Measurements from ENCODE around the gene PECR. TPM values are rescaled to one million over a fixed set of nuclear protein-coding genes. Genes with fewer than 3 reads are reported as not detected.

PECR gene
- total RNA-seq, 1 experiment from 2014 or later: 15.3 TPM

- no peak overlapping the region for H2AFZ ChIP-seq (ENCODE audit: low read length)
- H3K9me3 ChIP-seq (ENCODE audit: control insufficient read depth, low read depth, low read length): no peaks in the 10 kb centered on the region
- H3K23me2 ChIP-seq (ENCODE audit: insufficient read length, low read depth, low read length, poor library complexity, severe bottlenecking): no peaks in the 10 kb centered on the region
- no peak overlapping the region for H3K14ac ChIP-seq (ENCODE audit: insufficient read depth, low read length)
- no peak overlapping the region for H3K27ac Mint-ChIP-seq
- no peak overlapping the region for H3K4me2 ChIP-seq (ENCODE audit: insufficient read depth, insufficient read length, low read length)
- H3K4me3 Mint-ChIP-seq: no peak overlapping the region
- H2BK15ac ChIP-seq (ENCODE audit: low read depth, low read length): no peak overlapping the region
- no peak overlapping the region for H4K8ac ChIP-seq (replicated peaks; ENCODE audit: insufficient read length, low read depth, low read length)
- H2BK20ac ChIP-seq (ENCODE audit: low read depth, low read length, poor library complexity, severe bottlenecking): no peak overlapping the region
- DNase-seq: no peak
- no peak overlapping the region for H3K27ac ChIP-seq (ENCODE audit: insufficient read length, low read depth, low read length)
- H2BK120ac ChIP-seq (ENCODE audit: low read depth, low read length, poor library complexity, severe bottlenecking): no peak overlapping the region
- H2BK5ac ChIP-seq (ENCODE audit: insufficient read length, low read length): no peak overlapping the region
- no peak overlapping the region for H3K56ac ChIP-seq (ENCODE audit: insufficient read length, low read depth, low read length)
- no peak overlapping the region for H3T11ph ChIP-seq (ENCODE audit: low read length)
- no peak overlapping the region for H3K4ac ChIP-seq (ENCODE audit: low read depth, low read length)
- H3K79me1 ChIP-seq (ENCODE audit: insufficient read depth, low read depth, low read length, poor library complexity, severe bottlenecking): no peaks in the 10 kb centered on the region
- no peak overlapping the region for H2AK5ac ChIP-seq (ENCODE audit: insufficient read length, low read length)
- H3K18ac ChIP-seq (ENCODE audit: insufficient read length, low read depth, low read length): no peak overlapping the region
- no peak overlapping the region for H4K5ac ChIP-seq (ENCODE audit: insufficient read length, low read depth, low read length)
- no peak overlapping the region for H2BK12ac ChIP-seq (ENCODE audit: insufficient read length, low read depth, low read length)
- peaks cover 0 to 5% (median 0%) of the 10 kb centered on the region in 3 experiments; a peak in 4 of 7 replicates for H3K36me3 Mint-ChIP-seq (ENCODE audit: insufficient read depth in 1 of 3, low read depth in 3 of 3)
- no peaks in the 10 kb centered on the region for H3K4me1 Mint-ChIP-seq
- no peak overlapping the region for H3K9ac ChIP-seq (ENCODE audit: extremely low read depth, insufficient read length, low read length)
- no peak for TF ChIP-seq CTCF (conservative IDR thresholded peaks at IDR 0.05)
- H4K20me1 ChIP-seq (ENCODE audit: control insufficient read depth, insufficient read depth, insufficient read length): no peaks in the 10 kb centered on the region
- H3K9me3 Mint-ChIP-seq: no peaks in the 10 kb centered on the region
- H3K27me3 Mint-ChIP-seq (ENCODE audit: low read depth): no peaks in the 10 kb centered on the region
- no peak overlapping the region for H4K91ac ChIP-seq (ENCODE audit: insufficient read length, low read depth, low read length)
- H3K4me1 ChIP-seq (ENCODE audit: insufficient read depth, low read length): no peaks in the 10 kb centered on the region
- no peaks in the 10 kb centered on the region for H3K27me3 ChIP-seq (ENCODE audit: insufficient read depth, low read length)
- no peak overlapping the region for H3K23ac ChIP-seq (ENCODE audit: insufficient read length, low read depth, low read length)
- H3K79me2 ChIP-seq (ENCODE audit: insufficient read depth, low read length): no peaks in the 10 kb centered on the region
Observed at GRCh38 chr2:216072473-216072872, 9.1 kb downstream of the PECR start.

Data from H9 (cell line).